Psoas muscle (tissue), 8 donors: ENCODE measurements around the gene ZMYM1. TPM values are rescaled to one million over a fixed set of nuclear protein-coding genes. Genes with fewer than 3 reads are reported as not detected.

Source experiments
- ATAC-seq, 4 donors: fragments of 200-7000 bp; cut with Tn5 transposase; one replicate each; pipeline ENCODE4 v1.9.1; 2020; ENCODE audit warnings: moderate library complexity in 3 of 4, mild to moderate bottlenecking in 2 of 4
- DNase-seq, 2 donors: peaks; one replicate each; pipeline ENCODE4 v3.0.0-alpha.2; 2020
- H3K27ac ChIP-seq: fragments of 200-600 bp; one replicate; pipeline ENCODE4 v1.8.0; 2022
- H3K27me3 ChIP-seq, 3 donors: fragments of 200-600 bp in 1 of 3; one replicate each; pipeline versions ENCODE4 v1.6.1 to v1.8.0; 2013 to 2022; ENCODE audit warnings: low read length in 2 of 3, mild to moderate bottlenecking in 2 of 3, moderate library complexity in 1 of 3; ENCODE audit not compliant: insufficient read depth in 3 of 3
- H3K36me3 ChIP-seq, 2 donors: fragments of 200-600 bp in 1 of 2; one replicate each; pipeline versions ENCODE4 v1.6.1 to v1.8.0; 2013 to 2022; ENCODE audit warnings: low read depth in 1 of 2, mild to moderate bottlenecking in 1 of 2, moderate library complexity in 1 of 2; ENCODE audit not compliant: insufficient read depth in 1 of 2
- H3K4me1 ChIP-seq: fragments of 200-600 bp; one replicate; pipeline ENCODE4 v1.8.0; 2022
- H3K4me3 ChIP-seq: fragments of 200-600 bp; one replicate; pipeline ENCODE4 v1.8.0; 2022; ENCODE audit warnings: mild to moderate bottlenecking
- H3K9me3 ChIP-seq: fragments of 200-600 bp; one replicate; pipeline ENCODE4 v1.8.0; 2022
- CTCF ChIP-seq: fragments of 200-600 bp; IDR thresholded peaks from one replicate; pipeline ENCODE4 v1.8.0; 2022; ENCODE audit warnings: antibody characterized with exemption
- WGBS, 3 donors: extraction: QIAGEN DNeasy Blood & Tissue Kit; methylation state at CpG; one replicate each; pipeline versions ENCODE4 v1.1.6 to v1.1.7; 2013; 5-methylcytosine and 5-hydroxymethylcytosine counted together
- intact Hi-C, 2 donors: fragments of 100-400 bp; cut with DNase I; formaldehyde crosslinking; loops; one replicate each; pipeline versions ENCODE4 v1.11.0 to v1.14.2; 2022
- long read RNA-seq, 2 donors: library from polyadenylated mRNA; unstranded; transcript quantifications; one replicate each; pipeline ENCODE4 v2.0.0, GENCODE V29; 2021
- polyA plus RNA-seq, 3 donors: library from polyadenylated mRNA; stranded (reverse); fragments of 200-250 nt; gene quantifications; one replicate each; pipeline ENCODE4 v1.2.3, GENCODE V29; 2013
- total RNA-seq, 4 donors: library from RNA; stranded (reverse); fragmentation: NEBNext Ultra II Directional in 2 of 4; extraction: Animal tissue kit (Norgen Biotek cat#: 25700) in 2 of 4; gene quantifications; one replicate each; pipeline versions ENCODE4 v1.2.1 to v1.2.4, GENCODE V29; 2021 to 2023
- donor health status: healthy with polysubstance abuse.
- donor health status: DM: no; HTN: no; CAD: no; lungs with moderate emphysema.
- donor health status: Bipolar disorder and iron deficiency.
- donor health status: healthy.
- donor health status: DM: yes; HTN: yes; CAD: no.
- donor health status: DM: no; HTN: no; CAD: no.
- donor health status: DM: no; HTN: no; CAD: no.
- donor health status: DM: yes; HTN: yes; CAD: no.

ZMYM1 gene
- 1 to 10 TPM; 3.0 to 5.2 (median 3.3) TPM for total RNA-seq
- 1 to 10 TPM in 2 of 3 donors, under 1 TPM in 1; 0.90 to 4.3 (median 1.5) TPM for polyA plus RNA-seq
- long read RNA-seq, donor 1, result 0 reads
- long read RNA-seq, donor 2, partial matches to known transcripts, result 0 of 12 reads
- long read RNA-seq, donor 2, other reads (novel, unspliced or antisense), result 12 of 12 reads

- Histone ChIP-seq H3K4me1 (peaks cover 11% of the 10 kb centered on the region), H3K9me3 (no peaks in the 10 kb centered on the region), H3K4me3 (peak within 1 kb of the TSS; percentile 73), H3K27ac (peak within 1 kb of the TSS; percentile 81), H3K27me3 (no peaks in the 10 kb centered on the region), H3K36me3 (peaks cover 0 to 5% of the 10 kb centered on the region in 2 donors)
- peak; percentile 86 to 90 for DNase-seq
- WGBS, 3 donors, result 0 to 1% (median 1%) methylated on average over 52 of the region's 52 CpGs
- TF ChIP-seq CTCF, result no peak
- ATAC-seq, result peak; percentile 80 to 94 (median 87)
- intact Hi-C loops, result no loop called here
Measured at GRCh38 chr1:35079003-35079930, at the start of gene ZMYM1. Gene ZMYM1 (plus strand): TSS chr1:35079385. CDS start chr1:35093988, 14,603 bp downstream.

- DNase-seq (no peak), ATAC-seq (no peak)
- H3K27me3 ChIP-seq, result no peaks in the 10 kb centered on the region
- H3K27ac ChIP-seq, result no peak overlapping the region
- intact Hi-C loops, result loop anchor here in 1 of 2 donors (5.0 kb wide), 1 partner anchor 238 kb away; the partner anchor contains the start of gene ZMYM4
- peaks cover 8% of the 10 kb centered on the region for H3K4me1 ChIP-seq
- no peak for TF ChIP-seq CTCF
- H3K4me3 ChIP-seq, result peak overlapping the region; percentile 91
- H3K36me3 ChIP-seq, result peaks cover 2 to 21% of the 10 kb centered on the region in 2 donors
- peaks cover 7% of the 10 kb centered on the region for H3K9me3 ChIP-seq
Measured at GRCh38 chr1:35029761-35030160, 49.4 kb upstream of the ZMYM1 start.

GRCh38 chr1:35030338-35030737 is 48.8 kb upstream of the ZMYM1 start:
- no peak for DNase-seq
- H3K4me1 ChIP-seq, result peaks cover 8% of the 10 kb centered on the region
- 75 to 80% (median 77%) methylated on average over 5 of the region's 5 CpGs for WGBS, 3 donors
- peaks cover 7% of the 10 kb centered on the region for H3K9me3 ChIP-seq
- intact Hi-C loops, result loop anchor here in 1 of 2 donors (5.0 kb wide), 1 partner anchor 237 kb away; the partner anchor contains the start of gene ZMYM4
- H3K36me3 ChIP-seq, result peaks cover 2 to 19% of the 10 kb centered on the region in 2 donors
- peak overlapping the region; percentile 89 for H3K27ac ChIP-seq
- peak overlapping the region; percentile 91 for H3K4me3 ChIP-seq
- TF ChIP-seq CTCF, result no peak
- no peak for ATAC-seq
- no peaks in the 10 kb centered on the region for H3K27me3 ChIP-seq

- H3K27ac ChIP-seq, result peak overlapping the region; percentile 89
- WGBS, 3 donors, result 5 to 7% (median 6%) methylated on average over 17 of the region's 17 CpGs
- H3K9me3 ChIP-seq, result peaks cover 7% of the 10 kb centered on the region
- peaks cover 2 to 19% of the 10 kb centered on the region in 2 donors for H3K36me3 ChIP-seq
- intact Hi-C loops, result loop anchor here in 1 of 2 donors (5.0 kb wide), 1 partner anchor 236 kb away; the partner anchor contains the start of gene ZMYM4
- ATAC-seq (peak; percentile 42 to 63 (median 49)), DNase-seq (peak; percentile 16 to 51)
- no peak for TF ChIP-seq CTCF
- H3K27me3 ChIP-seq, result no peaks in the 10 kb centered on the region
- peaks cover 8% of the 10 kb centered on the region for H3K4me1 ChIP-seq
- peak overlapping the region; percentile 91 for H3K4me3 ChIP-seq
Measured at GRCh38 chr1:35030756-35031446, 48.3 kb upstream of the ZMYM1 start.
